Measurements from ENCODE around the gene ADGRD1.
A peak's percentile ranks its signal among the peaks of the same experiment; 100 is the strongest.
"Not testable (repeated sequence)": the region's sequence is repeated elsewhere in the genome, so short reads cannot be mapped to it uniquely, and the experiment has no call there.

ADGRD1 gene

DNA sequence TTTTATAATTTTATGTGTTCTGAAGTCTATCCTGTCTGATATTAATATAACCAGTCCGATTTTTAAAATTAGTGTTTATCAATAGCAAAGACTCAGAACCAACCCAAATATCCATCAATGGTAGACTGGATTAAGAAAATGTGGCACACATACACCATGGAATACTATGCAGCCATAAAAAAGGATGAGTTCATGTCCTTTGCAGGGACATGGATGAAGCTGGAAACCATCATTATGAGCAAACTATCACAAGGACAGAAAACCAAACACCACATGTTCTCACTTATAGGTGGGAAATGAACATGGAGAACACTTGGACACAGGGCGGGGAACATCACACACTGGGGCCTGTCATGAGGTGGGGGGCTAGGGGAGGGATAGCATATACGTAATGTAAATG lies 16.2 kb upstream of the ADGRD1 start:
- not testable (repeated sequence) for DNase-seq (ENCODE audit: low read depth, low spot score)

DNA sequence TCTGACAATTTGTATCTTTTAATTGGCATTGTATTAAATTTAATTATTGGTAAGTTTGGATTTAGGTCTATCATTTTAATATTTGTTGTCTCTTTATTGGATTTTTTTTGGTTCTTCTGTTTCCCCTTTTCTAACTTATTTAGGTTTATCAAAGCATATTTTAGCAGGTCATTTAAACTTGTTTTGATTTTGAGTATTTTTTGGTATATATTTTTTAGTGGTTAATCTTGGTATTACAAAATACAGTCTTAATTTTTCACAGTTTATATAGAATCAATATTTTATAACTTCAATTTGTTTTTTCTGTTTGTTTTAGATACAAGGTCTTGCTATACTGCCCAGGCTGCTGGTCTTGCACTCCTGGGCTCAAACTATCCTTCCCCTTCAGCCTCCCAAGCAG lies 15.5 kb upstream of the ADGRD1 start:
- no peak for DNase-seq (ENCODE audit: low read depth, low spot score)

DNA sequence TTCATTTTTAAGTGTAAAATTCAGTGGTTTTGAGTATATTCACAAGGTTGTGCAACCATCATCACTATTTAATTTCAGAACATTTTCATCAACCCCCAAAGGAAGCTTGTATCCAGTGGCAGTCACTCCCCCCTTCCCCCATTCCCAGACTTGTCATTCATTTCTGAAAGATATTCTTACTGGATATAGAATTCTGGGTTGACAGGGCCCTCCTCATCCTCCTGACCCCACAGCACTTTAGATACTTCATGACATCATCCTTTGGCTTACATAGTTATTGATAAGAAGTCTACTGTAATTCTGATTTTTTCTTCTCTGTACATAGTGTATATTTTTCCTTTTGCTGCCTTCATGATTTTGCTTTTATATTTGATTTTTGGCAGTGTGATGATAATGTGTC lies 8.8 kb upstream of the ADGRD1 start:
- no peak for DNase-seq (ENCODE audit: low read depth, low spot score)

DNA sequence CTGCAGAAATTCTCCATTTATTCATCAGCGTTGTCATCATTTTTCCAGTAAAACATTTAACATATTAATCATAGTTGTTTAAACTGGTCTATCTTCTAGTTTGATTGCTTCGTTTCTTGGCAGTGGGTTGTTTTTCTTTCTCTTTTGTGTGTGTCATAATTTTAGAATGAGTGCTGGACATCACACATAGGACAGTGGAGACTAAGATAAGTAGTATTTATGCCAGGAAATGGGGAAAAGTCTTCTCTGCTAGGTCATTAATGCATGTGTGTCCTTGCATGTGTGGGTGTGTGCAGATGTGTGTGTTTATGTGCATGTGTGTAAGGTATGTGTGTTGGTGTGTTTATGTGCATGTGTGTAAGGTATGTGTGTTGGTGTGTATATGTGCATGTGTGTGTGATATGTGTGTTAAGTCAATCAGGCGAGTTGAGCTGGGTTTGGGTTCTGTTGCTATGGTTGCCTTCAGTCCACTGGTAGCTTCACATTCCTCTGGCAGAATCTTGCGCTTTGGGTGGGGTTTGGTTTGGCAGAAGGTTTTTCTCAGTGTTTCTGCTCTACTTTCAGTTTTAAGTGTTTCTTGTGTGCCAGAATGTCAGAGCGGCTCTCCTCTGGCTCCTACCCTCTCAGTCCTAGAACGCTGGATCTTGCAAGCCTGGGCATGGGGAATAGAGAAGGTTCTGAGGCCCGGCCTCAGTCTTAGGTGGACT lies 7.8 kb upstream of the ADGRD1 start:
- DNase-seq (ENCODE audit: low read depth, low spot score): no peak

DNA sequence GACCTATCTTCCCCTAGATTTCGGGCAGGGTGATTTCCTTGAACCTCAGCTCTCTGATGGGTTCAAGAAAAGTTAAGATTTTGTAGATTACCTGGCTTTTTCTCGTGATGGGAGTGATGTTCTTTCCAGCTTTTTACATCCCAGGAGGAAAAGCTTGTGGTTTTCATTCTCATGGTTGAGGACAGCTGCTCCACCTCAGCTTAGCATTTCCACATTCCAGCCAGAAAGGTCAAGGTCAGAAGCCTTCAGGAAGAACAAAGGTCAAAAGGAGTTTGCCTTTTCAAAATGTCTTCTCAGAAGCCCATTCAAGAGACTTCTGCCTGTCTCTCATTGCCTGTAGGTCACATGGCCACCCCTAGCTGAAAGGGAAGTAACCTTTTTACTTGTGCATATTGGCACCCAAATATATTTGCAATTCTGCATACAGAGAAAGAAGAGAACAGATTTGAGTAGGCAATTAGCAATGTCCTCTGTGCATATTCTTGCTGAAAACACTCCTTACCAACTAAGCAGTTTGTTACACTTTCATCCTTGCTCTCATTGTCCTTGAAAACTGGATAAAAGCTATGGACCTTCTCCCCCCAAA lies 6.6 kb upstream of the ADGRD1 start:
- DNase-seq (ENCODE audit: low read depth, low spot score): no peak

DNA sequence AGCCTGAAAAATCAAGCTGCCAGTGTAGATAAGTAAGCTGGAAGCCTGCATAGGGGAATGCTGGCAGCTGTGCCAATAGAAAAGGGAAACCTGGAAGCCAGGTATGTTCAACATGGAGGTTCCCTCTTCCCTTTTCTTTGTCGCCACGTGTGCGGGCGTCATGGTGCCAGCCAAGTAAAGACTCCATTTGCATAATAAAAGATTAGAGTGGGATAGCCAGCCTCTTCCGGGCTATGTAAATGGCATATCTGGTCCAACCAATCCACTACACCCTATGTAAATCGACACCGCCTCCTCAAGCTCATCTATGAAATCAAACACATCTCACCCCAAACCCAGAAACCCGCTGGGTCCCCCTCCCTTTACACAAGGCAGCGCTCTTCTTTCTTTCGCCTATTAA lies 5.6 kb upstream of the ADGRD1 start:
- DNase-seq (ENCODE audit: low read depth, low spot score): peak; percentile 5

DNA sequence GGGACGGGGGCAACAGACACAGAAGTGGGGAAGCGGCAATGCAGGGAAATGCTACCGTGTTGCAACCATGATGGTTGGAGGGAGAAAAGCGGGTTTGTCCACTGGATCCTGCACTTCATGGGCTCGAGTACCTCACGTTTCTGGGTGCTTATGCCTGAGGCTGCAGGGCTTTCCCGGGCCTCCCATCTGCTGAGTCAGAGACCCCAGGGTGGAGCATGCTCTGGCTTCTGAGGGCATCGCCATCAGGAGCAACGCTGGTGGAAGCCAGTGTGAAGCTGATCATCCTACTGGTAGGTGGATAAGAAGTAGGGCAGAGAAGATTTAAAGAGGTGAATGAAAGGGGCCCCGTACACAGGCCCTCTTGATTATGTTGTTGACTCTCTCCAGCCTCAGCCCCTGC lies 5.0 kb upstream of the ADGRD1 start:
- no peak for DNase-seq (ENCODE audit: low read depth, low spot score)

DNA sequence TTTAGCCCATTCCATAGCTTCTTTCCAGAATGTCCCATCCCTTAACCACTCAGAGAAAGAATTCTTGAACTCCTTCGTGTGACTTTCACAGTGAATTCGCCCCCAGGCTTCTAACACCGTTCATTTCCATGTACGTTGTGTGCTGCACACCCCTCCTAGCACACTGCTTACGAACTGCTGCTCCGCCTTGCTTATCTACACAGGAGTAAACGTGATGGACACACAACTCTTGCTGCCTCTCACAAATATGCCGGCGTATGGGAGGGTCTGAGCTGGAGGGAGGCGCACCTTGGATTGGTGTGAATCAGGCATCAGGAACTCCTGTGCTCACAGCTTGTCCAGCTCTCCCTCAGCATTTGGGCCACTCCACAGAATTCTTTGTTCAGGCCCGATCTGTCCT lies 3.9 kb upstream of the ADGRD1 start:
- no peak for DNase-seq (ENCODE audit: low read depth, low spot score)

DNA sequence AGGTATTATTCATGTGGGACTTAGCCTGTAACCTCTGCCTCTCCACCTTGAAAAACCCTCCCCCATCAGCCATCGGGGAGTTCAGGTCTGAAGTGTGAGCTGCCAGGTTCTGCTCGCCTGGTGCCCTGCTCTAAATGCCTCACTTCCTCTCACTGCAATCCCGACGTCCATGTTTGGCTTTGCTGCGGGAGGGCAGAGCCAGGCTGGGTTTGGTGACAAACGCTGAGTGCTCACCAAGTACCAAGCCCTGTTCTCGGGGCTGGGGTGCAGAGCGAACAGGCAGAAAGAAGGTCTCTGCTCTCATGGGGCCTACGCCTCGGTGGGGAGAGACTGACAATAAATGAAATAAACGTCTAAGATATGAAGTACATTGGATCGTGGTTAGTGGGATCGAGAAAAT lies 2.1 kb upstream of the ADGRD1 start:
- no peak for DNase-seq (ENCODE audit: low read depth, low spot score)

DNA sequence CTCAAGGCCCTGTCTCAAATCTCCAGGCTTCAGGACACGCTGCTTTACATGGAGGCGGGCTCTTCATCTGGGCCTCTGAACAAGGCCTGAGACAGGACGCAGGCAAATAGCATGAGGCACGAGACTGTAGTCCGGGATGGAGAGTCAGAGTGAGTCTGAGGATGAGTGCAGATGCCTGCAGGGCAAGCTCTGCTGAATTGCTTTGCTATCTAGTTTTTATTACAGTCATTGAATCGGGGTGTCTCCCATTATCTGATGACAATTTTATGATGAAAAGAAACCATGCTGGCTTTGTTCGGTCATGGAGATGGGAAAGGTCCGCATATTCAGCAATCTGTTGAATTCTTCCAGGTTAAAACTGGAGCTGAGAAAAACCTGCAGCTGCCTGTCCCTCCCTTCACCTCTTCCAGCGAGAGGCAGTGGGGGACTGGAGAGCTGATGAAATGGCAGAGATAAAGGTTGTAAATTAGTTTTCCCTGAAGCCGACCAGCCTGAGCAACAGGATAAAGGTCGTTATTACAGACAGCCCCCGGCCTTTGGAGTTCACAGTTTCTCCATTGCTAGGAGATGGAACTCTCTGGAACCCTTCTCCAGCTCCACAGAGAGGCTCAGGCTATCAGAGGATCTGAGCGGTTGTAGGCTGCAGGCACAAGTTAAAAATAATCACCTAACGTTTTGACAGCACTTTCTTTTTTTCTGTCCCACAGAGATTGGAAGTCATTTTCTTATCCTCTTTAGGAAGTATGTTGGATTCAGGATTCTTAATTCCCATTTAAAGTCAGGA lies 1.3 kb upstream of the ADGRD1 start:
- no peak for DNase-seq (ENCODE audit: low read depth, low spot score)

DNA sequence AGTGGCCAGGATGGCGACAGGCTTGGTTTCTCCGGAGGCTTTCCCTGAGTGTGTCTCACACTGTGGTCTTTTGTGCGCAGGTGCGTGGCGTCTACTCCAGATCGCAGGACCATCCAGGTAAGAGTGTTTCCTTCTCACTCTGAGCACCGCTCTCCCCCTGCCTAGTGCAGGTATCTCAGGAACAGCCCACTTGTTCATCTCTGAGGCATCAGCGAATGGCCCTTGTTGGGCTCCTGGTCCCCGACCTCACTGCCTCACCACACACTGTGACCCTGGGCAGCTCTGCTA lies 781 bp downstream of the ADGRD1 start:
- no peak for DNase-seq (ENCODE audit: low read depth, low spot score)

DNA sequence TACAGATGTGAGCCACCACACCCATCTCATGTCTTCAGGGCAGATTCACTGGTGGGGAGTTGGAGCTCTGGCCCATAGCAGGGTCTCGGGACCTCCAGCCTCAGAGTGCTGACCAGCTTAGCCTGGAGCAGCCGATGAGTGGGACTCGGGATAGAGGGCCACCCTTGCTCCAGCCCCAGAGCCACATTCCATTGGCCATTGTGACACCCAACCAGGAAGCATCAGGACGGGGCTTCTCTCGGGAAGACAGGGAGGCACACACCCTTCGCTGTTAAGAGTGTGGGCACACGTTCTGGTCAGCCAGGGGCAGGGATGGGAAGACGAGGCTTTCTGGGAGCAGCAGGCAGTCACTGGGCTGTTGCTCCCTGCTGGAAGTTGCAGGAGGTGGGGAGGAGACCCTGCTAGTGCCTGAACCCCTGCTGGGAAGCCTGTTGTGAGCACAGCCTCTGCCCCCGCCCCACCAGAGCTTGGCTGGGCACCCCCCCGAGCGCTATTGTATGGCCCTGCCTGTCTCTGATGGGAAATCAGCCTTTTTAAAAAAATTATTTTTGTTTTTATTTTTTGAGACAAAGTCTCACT lies 1.6 kb downstream of the ADGRD1 start:
- DNase-seq (ENCODE audit: low read depth, low spot score): no peak

DNA sequence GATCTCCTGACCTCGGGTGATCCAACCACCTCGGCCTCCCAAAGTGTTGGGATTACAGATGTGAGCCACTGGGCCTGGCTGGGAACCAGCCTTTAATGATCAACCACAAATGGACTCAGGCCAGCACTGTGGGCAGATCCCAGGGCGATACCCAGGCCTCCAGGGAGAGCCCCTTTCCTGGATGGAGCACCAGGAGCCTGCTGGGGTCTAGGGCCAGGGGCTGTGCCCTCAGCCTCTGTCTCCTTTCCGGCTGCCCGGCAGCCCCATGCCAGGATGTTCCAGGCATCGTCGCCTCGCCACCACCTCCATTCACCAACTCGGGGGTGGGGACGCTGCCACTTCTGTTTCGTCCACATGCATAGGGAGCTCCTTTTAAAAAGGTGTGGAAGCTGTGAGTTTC lies 2.3 kb downstream of the ADGRD1 start:
- no peak for DNase-seq (ENCODE audit: low read depth, low spot score)

DNA sequence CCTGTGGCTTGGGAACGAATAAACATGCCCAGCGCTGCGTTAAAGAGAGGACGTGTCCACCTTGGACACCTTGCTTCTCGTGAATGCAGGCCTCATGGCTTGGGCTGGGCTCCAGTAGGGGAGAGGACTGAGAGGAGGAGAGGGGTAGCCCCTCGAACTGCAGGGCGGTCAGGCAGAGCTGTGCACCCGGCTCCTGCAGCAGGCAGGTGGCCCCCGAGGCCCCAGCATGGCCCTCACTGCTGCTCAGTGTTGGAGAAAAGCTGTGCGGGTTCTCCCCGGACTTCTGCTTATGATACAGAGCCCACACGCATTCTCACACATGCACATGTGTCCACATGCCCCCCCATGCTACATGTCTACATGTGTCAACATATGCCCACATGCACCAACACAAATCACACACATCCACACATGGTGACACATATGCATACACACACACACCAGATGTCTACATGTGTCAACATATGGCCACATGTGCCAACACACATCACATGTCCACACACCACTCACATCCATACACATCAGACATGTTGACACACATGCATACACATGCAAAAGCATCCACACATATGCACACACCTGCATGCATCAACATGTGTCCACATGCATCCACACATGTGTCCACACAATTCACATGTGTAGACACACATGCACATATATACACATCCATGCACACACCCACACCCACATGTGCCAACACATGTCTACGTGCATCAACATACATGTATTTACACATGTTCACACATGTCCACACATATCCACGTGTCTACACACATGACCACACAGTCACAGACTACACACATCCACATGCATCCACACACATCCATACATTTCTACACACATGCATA lies 3.0 kb downstream of the ADGRD1 start:
- no peak for DNase-seq (ENCODE audit: low read depth, low spot score)

DNA sequence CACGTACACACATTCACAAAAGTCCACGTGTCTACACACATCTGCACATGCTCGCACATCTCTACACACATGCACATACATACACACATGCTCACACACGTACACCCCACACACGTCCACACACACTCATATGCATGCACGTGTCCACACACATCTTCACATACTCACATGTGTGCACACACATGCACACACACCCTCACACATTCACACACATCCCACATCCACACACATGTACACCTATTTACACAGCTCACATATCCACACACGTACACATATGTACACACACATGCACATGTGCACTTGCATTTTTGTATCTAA lies 3.6 kb downstream of the ADGRD1 start:
- no peak for DNase-seq (ENCODE audit: low read depth, low spot score)

DNA sequence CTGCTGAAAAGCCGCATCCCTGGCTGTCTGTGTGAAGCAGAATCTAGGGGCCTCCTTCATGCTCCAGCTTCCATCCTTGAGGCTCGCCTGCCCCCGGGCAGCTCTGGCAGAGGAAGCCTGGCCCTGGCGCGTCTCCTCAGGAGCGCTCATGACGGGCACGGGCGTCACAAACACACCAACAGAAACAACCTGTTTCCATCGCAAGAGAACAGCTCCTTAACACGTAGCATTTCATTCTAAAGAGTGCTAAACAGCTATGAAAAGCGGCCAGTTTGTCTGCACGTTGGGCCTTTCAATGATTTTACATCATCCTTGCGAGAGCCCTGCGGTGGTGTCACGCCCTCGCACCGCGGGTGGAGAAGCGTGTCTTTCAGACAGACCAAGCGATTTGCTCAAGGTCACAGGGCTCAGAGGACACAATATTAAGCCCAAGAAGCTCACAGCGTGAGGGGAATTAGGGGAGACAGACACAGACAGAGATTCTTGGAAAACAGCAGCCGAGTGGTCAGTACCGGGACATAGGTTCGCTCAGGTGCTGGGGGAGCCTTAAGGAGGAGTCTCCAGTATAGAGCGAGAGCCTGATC lies 4.9 kb downstream of the ADGRD1 start:
- no peak for DNase-seq (ENCODE audit: low read depth, low spot score)

DNA sequence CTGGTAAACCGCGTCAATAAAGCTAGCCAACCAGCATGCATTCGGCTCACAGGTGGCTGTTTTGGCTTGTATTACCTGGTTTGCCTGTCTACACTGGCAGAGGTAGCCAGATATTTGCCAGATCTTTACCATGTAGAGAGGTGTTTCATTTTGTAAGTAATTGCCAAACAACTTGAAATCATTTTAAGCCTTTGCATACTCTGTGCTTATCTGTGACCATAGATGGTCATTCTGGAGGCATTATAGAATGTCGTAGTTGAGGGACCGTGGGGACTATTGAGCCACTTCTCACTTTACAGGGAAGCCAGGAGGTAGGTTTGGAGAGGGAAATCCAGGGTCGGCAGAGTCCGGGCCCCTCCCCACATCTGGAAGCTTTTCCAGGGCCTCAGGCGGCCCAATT lies 5.9 kb downstream of the ADGRD1 start:
- no peak for DNase-seq (ENCODE audit: low read depth, low spot score)

DNA sequence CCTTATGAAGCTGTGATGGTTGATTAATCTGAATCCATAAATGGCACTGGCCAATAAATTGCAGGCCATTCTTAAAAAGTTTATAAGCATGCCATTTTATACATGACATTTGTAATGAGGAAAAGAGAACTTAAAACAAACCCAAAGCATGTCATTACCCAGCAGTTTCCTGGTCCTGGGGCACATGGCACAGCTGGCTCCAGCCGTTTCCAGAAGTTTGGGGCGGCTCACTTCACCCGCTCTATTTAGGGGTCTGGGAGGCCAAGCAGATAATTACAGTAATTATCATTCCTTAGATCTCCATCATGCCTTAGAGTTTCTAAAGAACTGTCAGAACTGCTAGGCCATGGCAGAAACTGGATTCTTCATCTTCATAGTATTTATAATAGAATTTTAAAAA lies 6.4 kb downstream of the ADGRD1 start:
- no peak for DNase-seq (ENCODE audit: low read depth, low spot score)

DNA sequence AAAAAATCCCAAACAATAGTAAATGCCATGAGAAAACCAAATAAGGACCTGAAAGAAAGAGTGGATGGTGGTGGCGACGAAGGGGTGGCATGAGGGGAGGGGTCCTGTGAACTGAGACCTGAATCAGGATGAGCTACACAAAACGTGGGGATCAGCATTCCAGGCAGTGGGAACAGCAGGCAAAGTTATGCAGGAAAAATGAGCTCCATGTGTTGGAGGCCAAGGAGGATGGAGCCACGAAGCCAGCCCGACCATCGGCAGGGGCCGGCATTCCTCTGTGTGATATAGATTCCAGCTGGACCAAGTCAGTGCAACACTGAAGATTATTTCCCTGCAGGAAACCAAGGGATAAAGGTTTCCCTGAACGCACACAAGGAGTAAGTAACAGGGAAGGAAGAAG lies 7.1 kb downstream of the ADGRD1 start:
- no peak for DNase-seq (ENCODE audit: low read depth, low spot score)

DNA sequence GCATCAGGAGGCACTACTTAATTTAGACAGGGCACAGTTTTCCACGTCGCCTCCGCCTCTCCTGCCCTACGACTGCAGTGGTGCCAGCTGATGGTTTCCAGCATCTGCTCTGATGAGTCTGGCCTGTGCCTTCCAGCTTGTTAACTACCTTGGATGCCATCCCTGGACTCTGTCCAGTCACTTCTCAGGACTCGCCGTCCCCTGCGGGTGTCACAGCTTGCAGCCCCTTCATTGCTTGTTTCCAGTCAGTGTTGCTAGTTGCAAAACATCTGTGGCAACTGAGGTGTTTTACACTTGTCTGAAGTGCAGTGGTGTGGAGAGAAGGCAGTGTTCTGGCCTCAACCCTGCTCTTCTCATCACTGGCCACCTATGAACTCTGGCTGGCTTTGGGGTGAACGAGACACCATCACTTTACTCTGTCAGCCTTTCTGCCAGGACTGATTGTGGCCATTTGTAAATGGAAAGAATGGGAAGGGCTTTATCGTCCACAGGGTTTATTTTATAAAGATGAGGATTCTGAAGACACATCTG lies 8.3 kb downstream of the ADGRD1 start:
- DNase-seq (ENCODE audit: low read depth, low spot score): no peak

DNA sequence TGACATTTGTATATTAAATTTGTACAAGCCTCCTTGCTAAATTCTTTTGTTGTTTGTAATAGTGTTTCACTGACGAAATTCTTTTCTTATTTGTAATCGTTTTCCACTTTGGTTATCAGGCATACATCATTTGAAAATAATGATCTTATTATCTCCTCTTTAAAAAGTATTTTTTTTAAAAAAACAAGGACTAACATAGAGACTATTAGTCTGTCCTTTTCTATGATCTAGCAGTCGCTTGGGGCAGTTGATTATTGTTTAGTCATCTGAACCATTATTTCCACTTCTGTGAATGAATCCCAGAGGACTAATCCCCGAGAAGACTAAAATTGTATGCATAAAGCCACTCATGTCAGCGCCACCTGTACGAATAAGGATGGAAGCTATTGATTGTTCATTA lies 11.5 kb downstream of the ADGRD1 start:
- DNase-seq (ENCODE audit: low read depth, low spot score): no peak

DNA sequence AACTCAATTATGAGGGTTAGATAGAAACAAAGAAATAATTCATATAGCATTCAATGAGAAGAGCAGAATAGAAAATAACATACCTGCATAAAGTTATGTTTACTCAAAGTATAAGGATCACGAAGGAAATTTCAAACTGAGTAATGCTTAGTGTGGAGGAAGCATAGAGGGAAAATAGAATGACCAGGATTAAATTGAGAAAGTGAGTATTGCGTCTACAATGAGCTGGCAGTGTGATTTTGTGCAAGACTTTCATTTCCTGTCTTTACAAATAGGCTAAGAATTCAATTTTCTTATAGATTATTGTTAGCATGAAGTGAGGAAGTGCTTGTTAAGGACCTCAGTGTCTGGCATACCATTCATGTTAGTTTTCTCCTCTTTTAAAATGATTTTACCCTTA lies 12.0 kb downstream of the ADGRD1 start:
- DNase-seq (ENCODE audit: low read depth, low spot score): no peak

Data from astrocyte of the hippocampus (primary cell).